ENCODE results near the gene PIGV.
A peak's percentile ranks its signal among the peaks of the same experiment; 100 is the strongest.

PIGV gene

GRCh38 chr1:26782521-26783212, 5.1 kb upstream of the PIGV start:
- no peak overlapping the region for H3K4me3 ChIP-seq (ENCODE audit: low read length)
- TF ChIP-seq, protein P1, sequence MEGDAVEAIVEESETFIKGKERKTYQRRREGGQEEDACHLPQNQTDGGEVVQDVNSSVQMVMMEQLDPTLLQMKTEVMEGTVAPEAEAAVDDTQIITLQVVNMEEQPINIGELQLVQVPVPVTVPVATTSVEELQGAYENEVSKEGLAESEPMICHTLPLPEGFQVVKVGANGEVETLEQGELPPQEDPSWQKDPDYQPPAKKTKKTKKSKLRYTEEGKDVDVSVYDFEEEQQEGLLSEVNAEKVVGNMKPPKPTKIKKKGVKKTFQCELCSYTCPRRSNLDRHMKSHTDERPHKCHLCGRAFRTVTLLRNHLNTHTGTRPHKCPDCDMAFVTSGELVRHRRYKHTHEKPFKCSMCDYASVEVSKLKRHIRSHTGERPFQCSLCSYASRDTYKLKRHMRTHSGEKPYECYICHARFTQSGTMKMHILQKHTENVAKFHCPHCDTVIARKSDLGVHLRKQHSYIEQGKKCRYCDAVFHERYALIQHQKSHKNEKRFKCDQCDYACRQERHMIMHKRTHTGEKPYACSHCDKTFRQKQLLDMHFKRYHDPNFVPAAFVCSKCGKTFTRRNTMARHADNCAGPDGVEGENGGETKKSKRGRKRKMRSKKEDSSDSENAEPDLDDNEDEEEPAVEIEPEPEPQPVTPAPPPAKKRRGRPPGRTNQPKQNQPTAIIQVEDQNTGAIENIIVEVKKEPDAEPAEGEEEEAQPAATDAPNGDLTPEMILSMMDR (conservative IDR thresholded peaks at IDR 0.05; ENCODE audit: low read depth, low read length), result no peak

GRCh38 chr1:26783646-26784022, 4.1 kb upstream of the PIGV start:
- DNase-seq (ENCODE audit: low read depth), result no peak
- H3K4me3 ChIP-seq (ENCODE audit: low read length), result no peak overlapping the region
- TF ChIP-seq, protein P1 (conservative IDR thresholded peaks at IDR 0.05; ENCODE audit: low read depth, low read length), result no peak

More at GRCh38 chr1:26782521-26783212, 5.1 kb upstream of the PIGV start:
- DNase-seq (ENCODE audit: low read depth), result no peak

DNA sequence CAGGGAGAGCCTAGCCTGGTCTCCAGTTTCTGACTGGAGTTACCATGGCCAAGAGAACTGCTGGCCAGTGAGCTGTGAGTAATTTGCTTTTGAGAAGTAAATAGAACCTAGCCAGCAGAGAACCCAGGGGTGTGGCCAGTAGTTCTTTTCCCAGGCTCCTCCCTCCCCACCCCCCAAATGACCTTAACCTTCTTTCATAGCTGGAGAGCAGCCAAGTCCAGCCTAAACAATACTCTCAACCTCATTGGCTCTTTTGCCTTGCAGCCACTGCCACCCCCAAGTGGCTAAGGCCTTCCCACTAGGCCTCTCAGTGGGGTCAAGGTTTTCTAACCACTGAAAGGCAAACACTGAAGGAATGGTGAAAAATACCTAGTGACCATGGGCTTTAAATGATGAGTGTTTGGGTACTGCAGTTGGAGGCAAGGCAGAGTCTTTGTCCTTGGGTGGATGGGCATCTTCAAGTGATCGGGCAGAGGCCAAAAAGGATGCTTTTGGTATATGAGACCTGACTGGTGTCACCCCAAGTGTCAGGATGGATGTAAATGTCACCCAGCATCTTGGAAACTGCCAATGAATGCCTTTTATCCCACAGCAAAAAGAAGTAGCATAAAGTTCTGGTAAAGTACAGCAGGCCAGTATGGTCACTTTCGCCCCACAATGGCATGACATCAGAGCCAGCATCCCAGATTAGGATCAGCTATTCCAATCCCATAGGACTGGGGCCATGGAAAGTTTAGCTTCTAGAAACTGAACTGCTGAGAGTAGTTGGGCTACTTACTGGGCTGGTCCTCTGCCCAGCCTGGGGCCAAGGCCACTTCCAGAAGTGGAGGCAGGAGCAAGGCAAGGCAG, 3.5 kb upstream of the PIGV start:
- peak; percentile 46 for DNase-seq (ENCODE audit: low read depth)
- TF ChIP-seq, protein P1 (conservative IDR thresholded peaks at IDR 0.05; ENCODE audit: low read depth, low read length), result no peak
- no peak overlapping the region for H3K4me3 ChIP-seq (ENCODE audit: low read length)

GRCh38 chr1:26784886-26785285, 2.9 kb upstream of the PIGV start:
- TF ChIP-seq, protein P1 (conservative IDR thresholded peaks at IDR 0.05; ENCODE audit: low read depth, low read length), result no peak
- DNase-seq (ENCODE audit: low read depth), result no peak
- H3K4me3 ChIP-seq (ENCODE audit: low read length), result no peak overlapping the region

GRCh38 chr1:26785611-26786436, 1.9 kb upstream of the PIGV start:
- H3K4me3 ChIP-seq (ENCODE audit: low read length), result no peak overlapping the region
- TF ChIP-seq, protein P1 (conservative IDR thresholded peaks at IDR 0.05; ENCODE audit: low read depth, low read length), result no peak
- peak; percentile 40 for DNase-seq (ENCODE audit: low read depth)

GRCh38 chr1:26786437-26787380, 1.0 kb upstream of the PIGV start:
- TF ChIP-seq, protein P1 (conservative IDR thresholded peaks at IDR 0.05; ENCODE audit: low read depth, low read length), result no peak
- peak overlapping the region; percentile 76 for H3K4me3 ChIP-seq (ENCODE audit: low read length)
- no peak for DNase-seq (ENCODE audit: low read depth)
